ENCODE measurements around the gene RNF181. TPM values are rescaled to one million over a fixed set of nuclear protein-coding genes. Genes with fewer than 3 reads are reported as not detected.
A peak's percentile ranks its signal among the peaks of the same experiment; 100 is the strongest.

The RNF181 gene
- total and polyA plus RNA-seq, 4 experiments from 2014 or later: 73.6 to 215 (median 126) TPM

GRCh38 chr2:85575739-85576138 is 19.8 kb upstream of the RNF181 start:
- no peak for DNase-seq
- intact Hi-C loops (cut with micrococcal nuclease): loop anchor here (2.0 kb wide), 1 partner anchor 19 kb away; the partner anchor contains the start of gene RNF181
- Histone ChIP-seq H3K4me1 (ENCODE audit: insufficient read depth, low read length) (peaks cover 30% of the 10 kb centered on the region), H3K9me3 (ENCODE audit: control insufficient read depth in 1 of 2, low read length in 2 of 2) (no peaks in the 10 kb centered on the region), H3K27ac (ENCODE audit: low read depth, low read length) (no peak overlapping the region), H3K4me3 (ENCODE audit: low read length in 2 of 2) (no peak overlapping the region), H3K36me3 (ENCODE audit: insufficient read depth, low read length) (no peaks in the 10 kb centered on the region), H3K27me3 (ENCODE audit: insufficient read depth, low read length) (no peaks in the 10 kb centered on the region)
- Mint-ChIP-seq H3K9me3 (no peaks in the 10 kb centered on the region), H3K27me3 (no peaks in the 10 kb centered on the region), H3K4me3 (no peak overlapping the region), H3K4me1 (peaks cover 16 to 35% (median 27%) of the 10 kb centered on the region in 4 donors), H3K27ac (no peak overlapping the region), H3K36me3 (peaks cover 8 to 11% of the 10 kb centered on the region in 2 donors)
- ChIA-PET POLR2A (ENCODE audit: partially characterized antibody) (interaction anchor here (0.6 to 5.7 kb wide), 2 partner anchors 20 to 247 kb away, joined by 3 to 50 read pairs; partner anchors contain the start of gene RNF181), CTCF (ENCODE audit: partially characterized antibody) (interaction anchor here (3.1 kb wide), 1 partner anchor 9 kb away, joined by 7 read pairs; no protein-coding TSS in a partner anchor)

- Mint-ChIP-seq H3K4me1 (peaks cover 20 to 42% (median 33%) of the 10 kb centered on the region in 4 donors), H3K36me3 (peaks cover 15 to 18% of the 10 kb centered on the region in 2 donors), H3K27me3 (no peaks in the 10 kb centered on the region), H3K9me3 (no peaks in the 10 kb centered on the region), H3K4me3 (peak overlapping the region; percentile 90 to 98 (median 96)), H3K27ac (peak overlapping the region; percentile 86 to 98 (median 93))
- CTCF ChIA-PET (ENCODE audit: partially characterized antibody): interaction anchor here (0.5 to 3.1 kb wide), 6 partner anchors 10 to 279 kb away, joined by 3 to 8 read pairs (median 4); no protein-coding TSS in a partner anchor
- Histone ChIP-seq H3K9me3 (ENCODE audit: control insufficient read depth in 1 of 2, low read length in 2 of 2) (no peaks in the 10 kb centered on the region), H3K27ac (ENCODE audit: low read depth, low read length) (peak overlapping the region; percentile 76), H3K36me3 (ENCODE audit: insufficient read depth, low read length) (peaks cover 8% of the 10 kb centered on the region), H3K4me1 (ENCODE audit: insufficient read depth, low read length) (peaks cover 30% of the 10 kb centered on the region), H3K27me3 (ENCODE audit: insufficient read depth, low read length) (no peaks in the 10 kb centered on the region), H3K4me3 (ENCODE audit: low read length in 2 of 2) (peak overlapping the region; percentile 62 to 86)
- POLR2A ChIA-PET (ENCODE audit: partially characterized antibody): interaction anchor here (0.7 to 5.7 kb wide), 14 partner anchors 8 to 249 kb away, joined by 3 to 50 read pairs (median 6); partner anchors contain the start of genes GGCX, MAT2A, RNF181 and TGOLN2
- no peak for DNase-seq
- intact Hi-C loops (cut with micrococcal nuclease): loop anchor here (1.0 to 2.0 kb wide), 2 partner anchors 16 to 18 kb away; partner anchors contain the start of genes GGCX and RNF181
Measured at GRCh38 chr2:85577063-85577385, 18.5 kb upstream of the RNF181 start.

- peaks cover 12% of the 10 kb centered on the region for H3K36me3 ChIP-seq (ENCODE audit: insufficient read depth, low read length)
- H3K9me3 ChIP-seq (ENCODE audit: control insufficient read depth in 1 of 2, low read length in 2 of 2): no peaks in the 10 kb centered on the region
- intact Hi-C loops (cut with micrococcal nuclease): loop anchor here (1.0 to 2.0 kb wide), 3 partner anchors 16 to 25 kb away; partner anchors contain the start of genes GGCX, RNF181 and TMEM150A
- peak within 1 kb of the TSS; percentile 62 to 86 for H3K4me3 ChIP-seq (ENCODE audit: low read length in 2 of 2)
- ChIA-PET CTCF (ENCODE audit: partially characterized antibody) (interaction anchor here (0.5 to 3.1 kb wide), 5 partner anchors 11 to 279 kb away, joined by 3 to 8 read pairs (median 5); no protein-coding TSS in a partner anchor), POLR2A (ENCODE audit: partially characterized antibody) (interaction anchor here (1.0 to 5.7 kb wide), 17 partner anchors 9 to 250 kb away, joined by 3 to 50 read pairs (median 6); partner anchors contain the start of genes C2orf68, GGCX, MAT2A and RNF181)
- Mint-ChIP-seq H3K9me3 (no peaks in the 10 kb centered on the region), H3K27me3 (no peaks in the 10 kb centered on the region), H3K4me3 (peak within 1 kb of the TSS; percentile 90 to 98 (median 96)), H3K4me1 (peaks cover 20 to 48% (median 36%) of the 10 kb centered on the region in 4 donors), H3K36me3 (peaks cover 21 to 23% of the 10 kb centered on the region in 2 donors), H3K27ac (peak within 1 kb of the TSS; percentile 86 to 98 (median 93))
- peak; percentile 48 to 75 (median 57) for DNase-seq
- H3K27me3 ChIP-seq (ENCODE audit: insufficient read depth, low read length): no peaks in the 10 kb centered on the region
- peaks cover 30% of the 10 kb centered on the region for H3K4me1 ChIP-seq (ENCODE audit: insufficient read depth, low read length)
- peak within 1 kb of the TSS; percentile 76 for H3K27ac ChIP-seq (ENCODE audit: low read depth, low read length)
Measured at GRCh38 chr2:85577386-85578242, 17.9 kb upstream of the RNF181 start, which contains the start of gene VAMP8. TSS of gene VAMP8 (plus strand) at chr2:85577586. CDS start at chr2:85577647, 61 bp downstream.

- Mint-ChIP-seq H3K27me3 (no peaks in the 10 kb centered on the region), H3K9me3 (no peaks in the 10 kb centered on the region), H3K4me1 (peaks cover 22 to 57% (median 42%) of the 10 kb centered on the region in 4 donors), H3K27ac (peak overlapping the region; percentile 86 to 98 (median 95)), H3K4me3 (peak overlapping the region; percentile 90 to 98 (median 96)), H3K36me3 (peaks cover 22 to 27% of the 10 kb centered on the region in 2 donors)
- Histone ChIP-seq H3K9me3 (ENCODE audit: control insufficient read depth in 1 of 2, low read length in 2 of 2) (no peaks in the 10 kb centered on the region), H3K27ac (ENCODE audit: low read depth, low read length) (peak overlapping the region; percentile 76), H3K4me1 (ENCODE audit: insufficient read depth, low read length) (peaks cover 35% of the 10 kb centered on the region), H3K4me3 (ENCODE audit: low read length in 2 of 2) (peak overlapping the region; percentile 62 to 86), H3K27me3 (ENCODE audit: insufficient read depth, low read length) (no peaks in the 10 kb centered on the region), H3K36me3 (ENCODE audit: insufficient read depth, low read length) (peaks cover 15% of the 10 kb centered on the region)
- ChIA-PET CTCF (ENCODE audit: partially characterized antibody) (interaction anchor here (1.2 to 3.0 kb wide), 2 partner anchors 22 to 159 kb away, joined by 5 to 8 read pairs; no protein-coding TSS in a partner anchor), POLR2A (ENCODE audit: partially characterized antibody) (interaction anchor here (1.0 to 5.7 kb wide), 17 partner anchors 9 to 251 kb away, joined by 3 to 50 read pairs (median 6); partner anchors contain the start of genes C2orf68, GGCX, MAT2A and RNF181)
- peak in 1 of 5 donors; percentile 16 for DNase-seq
- intact Hi-C loops (cut with micrococcal nuclease): loop anchor here (2.0 kb wide), 1 partner anchor 24 kb away; the partner anchor contains the start of gene TMEM150A
Measured at GRCh38 chr2:85578243-85579180, 17.0 kb upstream of the RNF181 start.

DNA sequence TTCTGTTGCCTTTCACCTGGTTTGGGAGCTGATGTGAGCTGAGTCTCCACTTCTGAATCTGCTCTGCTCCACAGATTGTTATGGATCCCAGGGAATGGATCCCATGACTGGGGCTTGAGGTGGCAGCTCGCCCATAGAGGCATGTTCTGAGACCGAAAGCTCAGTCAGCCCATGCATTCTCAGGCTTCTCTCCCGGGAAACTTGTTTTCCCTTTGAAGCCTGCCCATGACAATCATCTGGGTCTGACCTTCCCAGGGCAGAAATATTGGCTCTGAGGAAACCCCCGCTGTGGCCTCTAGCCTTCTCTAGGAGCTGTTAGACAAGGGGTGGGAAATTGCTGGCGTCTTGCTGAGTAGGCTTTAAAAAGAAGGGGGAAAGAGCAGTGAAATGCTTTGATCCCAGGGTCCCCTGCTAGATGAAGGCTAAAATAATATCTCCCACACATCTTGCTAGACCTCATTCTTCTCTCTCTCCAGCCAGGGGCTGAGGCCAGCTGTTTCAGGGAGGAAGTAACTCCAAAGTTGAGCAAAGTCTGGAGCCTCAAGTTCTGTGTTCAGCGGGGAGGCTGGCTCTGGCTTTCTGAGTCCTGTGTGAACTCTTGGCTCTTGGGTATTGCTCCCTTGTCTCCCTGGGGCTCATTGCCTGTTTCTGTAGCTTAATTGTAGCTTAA is 16.1 kb upstream of the RNF181 start:
- Mint-ChIP-seq H3K36me3 (peaks cover 22 to 29% of the 10 kb centered on the region in 2 donors), H3K4me1 (peaks cover 26 to 63% (median 47%) of the 10 kb centered on the region in 4 donors), H3K9me3 (no peaks in the 10 kb centered on the region), H3K27me3 (no peaks in the 10 kb centered on the region), H3K4me3 (peak overlapping the region; percentile 90 to 98 (median 96)), H3K27ac (peak overlapping the region; percentile 86 to 98 (median 95))
- Histone ChIP-seq H3K9me3 (ENCODE audit: control insufficient read depth in 1 of 2, low read length in 2 of 2) (no peaks in the 10 kb centered on the region), H3K27me3 (ENCODE audit: insufficient read depth, low read length) (no peaks in the 10 kb centered on the region), H3K36me3 (ENCODE audit: insufficient read depth, low read length) (peaks cover 15% of the 10 kb centered on the region), H3K4me1 (ENCODE audit: insufficient read depth, low read length) (peaks cover 41% of the 10 kb centered on the region), H3K4me3 (ENCODE audit: low read length in 2 of 2) (peak overlapping the region; percentile 62 to 86), H3K27ac (ENCODE audit: low read depth, low read length) (peak overlapping the region; percentile 76)
- no peak for DNase-seq
- intact Hi-C loops (cut with micrococcal nuclease): loop anchor here (2.0 kb wide), 1 partner anchor 23 kb away; the partner anchor contains the start of gene TMEM150A
- POLR2A ChIA-PET (ENCODE audit: partially characterized antibody): interaction anchor here (1.0 to 5.7 kb wide), 9 partner anchors 12 to 252 kb away, joined by 4 to 50 read pairs (median 6); partner anchors contain the start of genes C2orf68, MAT2A, RNF181 and TGOLN2
- CTCF ChIA-PET (ENCODE audit: partially characterized antibody): interaction anchor here (1.2 to 3.0 kb wide), 2 partner anchors 23 to 160 kb away, joined by 5 to 8 read pairs; no protein-coding TSS in a partner anchor
